LNCaP clone FGC (cell line): ENCODE data around the gene SNCAIP.

ENCODE experiments used
- DNase-seq: peaks from one replicate; pipeline ENCODE4 v3.0.0-alpha.2; 2011; ENCODE audit warnings: low read depth
- H3K4me3 ChIP-seq: 2 replicates; pipeline ENCODE4 v1.5.1; 2011; ENCODE audit warnings: mild to moderate bottlenecking, low read depth, low read length, control low read depth
- TF ChIP-seq, protein P1 (sequence below): IDR thresholded peaks from 2 replicates; pipeline ENCODE4 v1.5.1; 2012; ENCODE audit warnings: mild to moderate bottlenecking; ENCODE audit not compliant: control insufficient read depth, insufficient read depth; ENCODE audit errors: extremely low read depth

The SNCAIP gene

DNA sequence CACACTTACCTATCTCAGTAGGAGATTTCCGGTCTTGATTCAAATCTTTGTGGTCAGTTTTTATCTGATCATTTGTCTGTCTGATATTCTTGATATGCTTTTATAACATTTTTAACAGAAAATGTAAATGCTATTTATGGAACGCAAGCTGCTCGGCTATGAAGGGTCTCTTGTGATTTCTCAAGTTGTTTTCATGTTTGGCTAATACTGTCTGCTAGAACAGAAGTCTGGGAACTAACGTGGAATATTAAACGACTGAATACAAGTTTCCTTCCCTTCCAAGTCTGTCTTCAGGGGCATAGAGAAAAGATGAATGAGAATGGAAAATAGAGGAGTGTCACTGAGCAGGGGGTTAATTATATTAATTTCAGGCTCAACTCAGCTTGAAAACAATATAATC lies 27.6 kb downstream of the SNCAIP start:
- TF ChIP-seq, protein P1, sequence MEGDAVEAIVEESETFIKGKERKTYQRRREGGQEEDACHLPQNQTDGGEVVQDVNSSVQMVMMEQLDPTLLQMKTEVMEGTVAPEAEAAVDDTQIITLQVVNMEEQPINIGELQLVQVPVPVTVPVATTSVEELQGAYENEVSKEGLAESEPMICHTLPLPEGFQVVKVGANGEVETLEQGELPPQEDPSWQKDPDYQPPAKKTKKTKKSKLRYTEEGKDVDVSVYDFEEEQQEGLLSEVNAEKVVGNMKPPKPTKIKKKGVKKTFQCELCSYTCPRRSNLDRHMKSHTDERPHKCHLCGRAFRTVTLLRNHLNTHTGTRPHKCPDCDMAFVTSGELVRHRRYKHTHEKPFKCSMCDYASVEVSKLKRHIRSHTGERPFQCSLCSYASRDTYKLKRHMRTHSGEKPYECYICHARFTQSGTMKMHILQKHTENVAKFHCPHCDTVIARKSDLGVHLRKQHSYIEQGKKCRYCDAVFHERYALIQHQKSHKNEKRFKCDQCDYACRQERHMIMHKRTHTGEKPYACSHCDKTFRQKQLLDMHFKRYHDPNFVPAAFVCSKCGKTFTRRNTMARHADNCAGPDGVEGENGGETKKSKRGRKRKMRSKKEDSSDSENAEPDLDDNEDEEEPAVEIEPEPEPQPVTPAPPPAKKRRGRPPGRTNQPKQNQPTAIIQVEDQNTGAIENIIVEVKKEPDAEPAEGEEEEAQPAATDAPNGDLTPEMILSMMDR = no peak

GRCh38 chr5:122341087-122341486 lies 29.1 kb downstream of the SNCAIP start:
- TF ChIP-seq, protein P1 = no peak
- no peak overlapping the region for H3K4me3 ChIP-seq
- no peak for DNase-seq

More for the DNA sequence above, 27.6 kb downstream of the SNCAIP start:
- DNase-seq = no peak
- H3K4me3 ChIP-seq = no peak overlapping the region

DNA sequence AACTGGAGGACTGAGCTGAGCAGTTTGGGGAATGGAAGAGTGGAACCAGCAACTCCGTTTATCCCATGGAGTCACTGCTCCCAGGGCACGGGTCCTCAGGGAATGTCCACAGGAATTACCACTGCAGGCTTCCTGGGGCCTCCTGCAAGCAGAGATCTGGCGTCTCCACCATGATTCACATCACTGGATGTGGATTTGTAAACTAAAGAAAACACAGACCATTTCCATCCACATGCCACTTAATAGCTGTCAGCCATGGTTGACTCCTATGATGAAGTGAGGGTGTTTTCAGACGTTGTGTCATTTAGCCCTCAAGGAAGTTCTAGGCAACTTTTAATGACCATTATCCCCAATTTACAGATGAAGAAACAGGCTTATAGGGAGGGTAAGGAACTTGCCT lies 30.2 kb downstream of the SNCAIP start:
- TF ChIP-seq, protein P1 = no peak
- DNase-seq = no peak
- H3K4me3 ChIP-seq = no peak overlapping the region

DNA sequence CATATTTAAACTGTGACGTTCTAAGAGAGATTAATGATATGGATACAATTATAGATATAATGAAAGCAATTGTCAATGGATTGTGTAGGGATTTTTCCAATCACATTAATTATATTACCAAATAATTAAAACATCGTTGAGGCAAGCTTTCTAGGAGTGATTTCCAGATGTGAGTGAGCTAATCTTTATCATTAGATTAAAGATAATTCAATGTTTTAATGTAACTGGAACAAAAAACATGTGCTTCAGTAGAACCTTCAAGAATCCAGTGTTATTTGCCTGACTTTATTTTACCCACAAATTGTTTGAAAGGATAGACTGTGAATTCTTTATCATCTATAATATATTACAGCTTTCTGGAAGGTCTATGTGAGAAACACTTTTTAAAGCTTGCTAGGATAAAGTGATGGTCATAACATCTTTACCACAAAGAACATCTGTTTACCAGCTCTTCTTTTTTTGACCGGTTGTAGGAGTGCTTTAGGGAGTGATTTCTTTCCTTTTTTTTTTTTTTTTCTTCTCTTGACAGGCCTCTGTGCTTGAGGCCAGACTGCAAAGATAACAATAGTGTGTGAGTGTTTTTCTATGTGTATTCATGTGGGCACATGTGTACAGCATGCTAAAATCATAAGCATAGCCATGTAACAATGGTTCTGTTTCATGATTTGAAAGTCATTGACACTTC lies 35.0 kb downstream of the SNCAIP start:
- H3K4me3 ChIP-seq = no peak overlapping the region
- no peak for DNase-seq
- TF ChIP-seq, protein P1 = no peak

- no peak for DNase-seq
- TF ChIP-seq, protein P1 = no peak
- H3K4me3 ChIP-seq = no peak overlapping the region
These were observed 38.5 kb downstream of the SNCAIP start for GRCh38 chr5:122350496-122350895.

- no peak overlapping the region for H3K4me3 ChIP-seq
- TF ChIP-seq, protein P1 = no peak
- DNase-seq = no peak
These were observed 39.5 kb downstream of the SNCAIP start for GRCh38 chr5:122351416-122352157.
